Karpas-422 (cell line): ENCODE results near the gene UBL4A. TPM values are rescaled to one million over a fixed set of nuclear protein-coding genes. Genes with fewer than 3 reads are reported as not detected.

Experiments used
- DNase-seq: peaks from one replicate; pipeline ENCODE4 v3.0.0-alpha.2; 2015
- H2AFZ ChIP-seq: fragments of 200-600 bp; sonication (generic); 2 replicates; pipeline ENCODE4 v1.6.1; 2014; ENCODE audit warnings: antibody characterized with exemption, low read length, mixed read lengths
- H3K27ac ChIP-seq: fragments of 200-600 bp; sonication (generic); 2 replicates; pipeline ENCODE4 v1.5.1; 2014; ENCODE audit warnings: mild to moderate bottlenecking, low read length, moderate library complexity
- H3K27me3 ChIP-seq: fragments of 200-600 bp; sonication (generic); 2 replicates; pipeline ENCODE4 v1.6.1; 2014; ENCODE audit warnings: low read length, mixed read lengths
- H3K36me3 ChIP-seq: fragments of 200-600 bp; sonication (generic); 2 replicates; pipeline ENCODE4 v1.6.1; 2014; ENCODE audit warnings: low read length, mixed read lengths; ENCODE audit not compliant: insufficient read depth
- H3K4me1 ChIP-seq: fragments of 200-600 bp; sonication (generic); 2 replicates; pipeline ENCODE4 v1.6.1; 2014; ENCODE audit warnings: mild to moderate bottlenecking, low read length, mixed read lengths
- H3K4me2 ChIP-seq: fragments of 200-600 bp; sonication (generic); 2 replicates; pipeline ENCODE4 v1.6.1; 2014; ENCODE audit warnings: low read length, low read depth, mild to moderate bottlenecking; ENCODE audit not compliant: poor library complexity, severe bottlenecking
- H3K4me3 ChIP-seq: fragments of 200-600 bp; sonication (generic); 2 replicates; pipeline ENCODE4 v1.5.1; 2014; ENCODE audit warnings: mild to moderate bottlenecking, antibody characterized with exemption, low read length, mixed read lengths
- H3K79me2 ChIP-seq: fragments of 200-600 bp; sonication (generic); 2 replicates; pipeline ENCODE4 v1.6.1; 2014; ENCODE audit warnings: mild to moderate bottlenecking, low read length, mixed read lengths
- H3K9ac ChIP-seq: fragments of 200-600 bp; sonication (generic); 2 replicates; pipeline ENCODE4 v1.6.0; 2014; ENCODE audit warnings: low read length
- H3K9me2 ChIP-seq: fragments of 200-600 bp; sonication (generic), shearing (Covaris generic); replicated peaks from 2 replicates; pipeline ENCODE4 v1.6.0; 2014; ENCODE audit warnings: mild to moderate bottlenecking, low read length, moderate library complexity; ENCODE audit not compliant: insufficient read depth
- H3K9me3 ChIP-seq: fragments of 300-700, 200-600 bp; sonication (generic); 2 replicates; pipeline ENCODE4 v1.6.1; 2014; ENCODE audit warnings: low read length, mixed read lengths
- H4K20me1 ChIP-seq: fragments of 200-600 bp; sonication (generic); 2 replicates; pipeline ENCODE4 v1.6.1; 2014; ENCODE audit warnings: mild to moderate bottlenecking, antibody characterized with exemption, low read length, low read depth; ENCODE audit not compliant: insufficient read depth
- total RNA-seq: library from RNA; depleted of rRNA; stranded (reverse); fragments of >200 nt; shearing (Covaris generic); gene quantifications from 2 replicates; pipeline ENCODE4 v1.2.3, GENCODE V29; 2014; ENCODE audit warnings: low replicate concordance; rRNA removed

UBL4A gene
- 30.4 and 52.2 TPM in 2 replicates for total RNA-seq

- H3K9me3 ChIP-seq = no peaks in the 10 kb centered on the region
- peaks cover 32% of the 10 kb centered on the region for H3K79me2 ChIP-seq
- peak within 1 kb of the TSS; percentile 78 for H3K4me3 ChIP-seq
- DNase-seq = peak; percentile 84
- H3K9me2 ChIP-seq = no peaks in the 10 kb centered on the region
- peaks cover 66% of the 10 kb centered on the region for H3K4me1 ChIP-seq
- H3K4me2 ChIP-seq = peak within 1 kb of the TSS; percentile 81
- H4K20me1 ChIP-seq = no peaks in the 10 kb centered on the region; the same call in 1 of the 2 replicates
- no peaks in the 10 kb centered on the region for H3K27me3 ChIP-seq
- no peak within 1 kb of the TSS for H2AFZ ChIP-seq
- H3K36me3 ChIP-seq = peaks cover 4% of the 10 kb centered on the region; the same call in 1 of the 2 replicates
- peak within 1 kb of the TSS; percentile 94 for H3K9ac ChIP-seq
- peak within 1 kb of the TSS; percentile 75 for H3K27ac ChIP-seq
Measured at GRCh38 chrX:154486396-154487207, at the start of gene UBL4A. UBL4A (minus strand) TSS chrX:154486615; CDS start chrX:154486584, 31 bp downstream.

GRCh38 chrX:154535892-154536291 is 49.5 kb upstream of the UBL4A start:
- Histone ChIP-seq H4K20me1 (no peaks in the 10 kb centered on the region), H3K4me3 (no peak overlapping the region), H3K27me3 (no peaks in the 10 kb centered on the region), H3K9me2 (no peaks in the 10 kb centered on the region), H3K36me3 (no peaks in the 10 kb centered on the region), H3K79me2 (no peaks in the 10 kb centered on the region), H3K4me2 (no peak overlapping the region), H3K9me3 (no peaks in the 10 kb centered on the region), H3K9ac (no peak overlapping the region), H2AFZ (no peak overlapping the region), H3K4me1 (peaks cover 3% of the 10 kb centered on the region), H3K27ac (no peak overlapping the region)
- DNase-seq = no peak

GRCh38 chrX:154534526-154535322 is 48.3 kb upstream of the UBL4A start:
- Histone ChIP-seq H2AFZ (no peak overlapping the region), H3K9me2 (no peaks in the 10 kb centered on the region), H3K79me2 (no peaks in the 10 kb centered on the region), H4K20me1 (no peaks in the 10 kb centered on the region), H3K4me2 (no peak overlapping the region), H3K4me3 (no peak overlapping the region), H3K4me1 (peaks cover 3% of the 10 kb centered on the region), H3K27ac (no peak overlapping the region), H3K27me3 (no peaks in the 10 kb centered on the region), H3K9ac (peak overlapping the region; percentile 41; the same call in 1 of the 2 replicates), H3K9me3 (no peaks in the 10 kb centered on the region), H3K36me3 (no peaks in the 10 kb centered on the region)
- DNase-seq = peak; percentile 95

GRCh38 chrX:154532690-154533089 is 46.3 kb upstream of the UBL4A start:
- Histone ChIP-seq H3K4me2 (no peak overlapping the region), H3K9me3 (no peaks in the 10 kb centered on the region), H3K9me2 (no peaks in the 10 kb centered on the region), H3K9ac (no peak overlapping the region), H4K20me1 (no peaks in the 10 kb centered on the region), H3K27ac (no peak overlapping the region), H3K79me2 (no peaks in the 10 kb centered on the region), H3K4me1 (peaks cover 4% of the 10 kb centered on the region), H2AFZ (no peak overlapping the region), H3K4me3 (no peak overlapping the region), H3K36me3 (no peaks in the 10 kb centered on the region), H3K27me3 (no peaks in the 10 kb centered on the region)
- DNase-seq = no peak

GRCh38 chrX:154531626-154532025 is 45.2 kb upstream of the UBL4A start:
- Histone ChIP-seq H3K4me3 (no peak overlapping the region), H3K9me2 (no peaks in the 10 kb centered on the region), H3K79me2 (no peaks in the 10 kb centered on the region), H3K36me3 (no peaks in the 10 kb centered on the region), H2AFZ (no peak overlapping the region), H3K9me3 (no peaks in the 10 kb centered on the region), H4K20me1 (no peaks in the 10 kb centered on the region), H3K27me3 (no peaks in the 10 kb centered on the region), H3K4me2 (no peak overlapping the region), H3K4me1 (peaks cover 13% of the 10 kb centered on the region), H3K9ac (no peak overlapping the region), H3K27ac (no peak overlapping the region)
- no peak for DNase-seq

- no peak overlapping the region for H3K4me3 ChIP-seq
- H3K27ac ChIP-seq = no peak overlapping the region
- no peaks in the 10 kb centered on the region for H3K27me3 ChIP-seq
- H3K9ac ChIP-seq = no peak overlapping the region
- no peaks in the 10 kb centered on the region for H3K9me3 ChIP-seq
- H3K4me1 ChIP-seq = peaks cover 13% of the 10 kb centered on the region
- H3K79me2 ChIP-seq = no peaks in the 10 kb centered on the region
- no peaks in the 10 kb centered on the region for H3K36me3 ChIP-seq
- no peak for DNase-seq
- no peak overlapping the region for H3K4me2 ChIP-seq
- H4K20me1 ChIP-seq = no peaks in the 10 kb centered on the region
- no peak overlapping the region for H2AFZ ChIP-seq
- H3K9me2 ChIP-seq = no peaks in the 10 kb centered on the region
Measured at GRCh38 chrX:154530286-154530685, 43.9 kb upstream of the UBL4A start.

- H3K9me3 ChIP-seq = no peaks in the 10 kb centered on the region
- no peaks in the 10 kb centered on the region for H3K79me2 ChIP-seq
- no peak overlapping the region for H3K27ac ChIP-seq
- H3K36me3 ChIP-seq = no peaks in the 10 kb centered on the region
- H2AFZ ChIP-seq = no peak overlapping the region
- DNase-seq = no peak
- H3K4me3 ChIP-seq = no peak overlapping the region
- H3K4me2 ChIP-seq = no peak overlapping the region
- no peaks in the 10 kb centered on the region for H3K9me2 ChIP-seq
- peaks cover 9% of the 10 kb centered on the region for H3K4me1 ChIP-seq
- H3K27me3 ChIP-seq = no peaks in the 10 kb centered on the region
- no peak overlapping the region for H3K9ac ChIP-seq
- H4K20me1 ChIP-seq = no peaks in the 10 kb centered on the region
Measured at GRCh38 chrX:154529206-154529612, 42.8 kb upstream of the UBL4A start.
